ENCODE data around the gene ANGPTL1.

GRCh38 chr1:178881950-178882349, 11.1 kb upstream of the ANGPTL1 start:
- no peak for TF ChIP-seq EZH2 (IDR thresholded peaks at IDR 0.05; ENCODE audit: insufficient read depth, poor library complexity, severe bottlenecking)
- no peak for TF ChIP-seq EZH2phosphoT487 (IDR thresholded peaks at IDR 0.05; ENCODE audit: insufficient read depth, low read depth)
